Pancreas (tissue), 10 donors: ENCODE data around the gene TFE3. TPM values are rescaled to one million over a fixed set of nuclear protein-coding genes. Genes with fewer than 3 reads are reported as not detected.

Source experiments
- ATAC-seq, 4 donors: fragments of 200-7000 bp; cut with Tn5 transposase; one replicate each; pipeline versions ENCODE4 v1.8.0 to v1.9.1; 2020; ENCODE audit warnings: mild to moderate bottlenecking in 4 of 4, moderate library complexity in 4 of 4
- DNase-seq, 6 donors: peaks; one replicate each; pipeline ENCODE4 v3.0.0-alpha.2; 2020
- FAIRE-seq: peaks from 2 replicates; lab custom pipeline; 2012; peaks lifted over from hg19 to GRCh38; lab: Jason Lieb, UNC
- H3K27ac ChIP-seq, 4 donors: fragments of 200-600 bp; sonication (generic); 1 replicate in 3 of 4; 2 replicates in 1 of 4; pipeline versions ENCODE4 v1.5.0 to v1.8.0; 2020
- H3K27me3 ChIP-seq, 4 donors: fragments of 200-600 bp; one replicate each; pipeline ENCODE4 v1.8.0; 2021
- H3K36me3 ChIP-seq, 3 donors: fragments of 200-600 bp; sonication (generic) in 1 of 3; one replicate each; pipeline versions ENCODE4 v1.5.0 to v1.8.0; 2020 to 2021
- H3K4me1 ChIP-seq, 3 donors: fragments of 200-600 bp; one replicate each; pipeline ENCODE4 v1.8.0; 2021
- H3K4me3 ChIP-seq, 4 donors: fragments of 200-600 bp; sonication (generic) in 2 of 4; one replicate each; pipeline versions ENCODE4 v1.5.0 to v1.8.0; 2020 to 2021
- H3K9me3 ChIP-seq, 4 donors: fragments of 200-600 bp; one replicate each; pipeline ENCODE4 v1.8.0; 2021
- CTCF ChIP-seq, 4 donors: fragments of 200-600 bp; sonication (generic) in 3 of 4; IDR thresholded peaks; one replicate each; pipeline versions ENCODE4 v1.5.0 to v1.8.0; 2021; ENCODE audit warnings: antibody characterized with exemption in 4 of 4
- WGBS, 2 donors: extraction: QIAGEN DNeasy Blood & Tissue Kit; methylation state at CpG; one replicate each; pipeline ENCODE4 v1.1.7; 2013; 5-methylcytosine and 5-hydroxymethylcytosine counted together
- intact Hi-C, 3 donors: fragments of 100-400 bp; cut with DNase I; formaldehyde crosslinking; loops; one replicate each; pipeline versions ENCODE4 v1.11.1 to v1.14.2; 2022
- polyA plus RNA-seq, 2 donors: library from polyadenylated mRNA; stranded (reverse); fragments of 200-250 nt; gene quantifications; one replicate each; pipeline ENCODE4 v1.2.3, GENCODE V29; 2013
- total RNA-seq, 6 donors: library from RNA; stranded (reverse); fragmentation: NEBNext Ultra II Directional in 4 of 6; extraction: Animal tissue kit (Norgen Biotek cat#: 25700) in 4 of 6; gene quantifications; one replicate each; pipeline versions ENCODE4 v1.2.1 to v1.2.4, GENCODE V29; 2021 to 2023
- donor health status: healthy with polysubstance abuse.
- donor health status: DM: no; HTN: no; CAD: no; lungs with moderate emphysema.
- donor health status: DM: no; HTN: no; CAD: no.
- donor health status: control.
- donor health status: control.
- donor health status: Bipolar disorder and iron deficiency.
- donor health status: DM: yes; HTN: yes; CAD: no.
- donor health status: DM: no; HTN: no; CAD: no.
- donor health status: DM: no; HTN: no; CAD: no.
- donor health status: DM: yes; HTN: yes; CAD: no.

Gene TFE3
- total and polyA plus RNA-seq, 8 donors, result 8.5 to 20.6 (median 13.6) TPM

- no peaks in the 10 kb centered on the region for H3K36me3 ChIP-seq
- no peak for DNase-seq
- FAIRE-seq, result no peak
- ATAC-seq, result no peak
- 75 to 81% methylated on average over 5 of the region's 5 CpGs for WGBS, 2 donors
- H3K4me1 ChIP-seq, result no peaks in the 10 kb centered on the region
- H3K27me3 ChIP-seq, result no peaks in the 10 kb centered on the region
- no peaks in the 10 kb centered on the region for H3K9me3 ChIP-seq
- no peak overlapping the region for H3K27ac ChIP-seq
- no peak overlapping the region for H3K4me3 ChIP-seq
- TF ChIP-seq CTCF (IDR thresholded peaks at IDR 0.05), result no peak
- intact Hi-C loops, result no loop called here
Measured at GRCh38 chrX:49077941-49078340, 34.8 kb upstream of the TFE3 start.

GRCh38 chrX:49075347-49075746 is 32.2 kb upstream of the TFE3 start:
- ATAC-seq, result no peak
- Histone ChIP-seq H3K27ac (no peak overlapping the region), H3K36me3 (no peaks in the 10 kb centered on the region), H3K9me3 (no peaks in the 10 kb centered on the region), H3K27me3 (no peaks in the 10 kb centered on the region), H3K4me3 (no peak overlapping the region), H3K4me1 (no peaks in the 10 kb centered on the region)
- 85 to 86% methylated on average over 13 of the region's 13 CpGs for WGBS, 2 donors
- no peak for TF ChIP-seq CTCF (IDR thresholded peaks at IDR 0.05)
- no peak for DNase-seq
- FAIRE-seq, result no peak
- intact Hi-C loops, result no loop called here

- H3K27me3 ChIP-seq, result no peaks in the 10 kb centered on the region
- ATAC-seq (peak; percentile 88 to 95 (median 93)), DNase-seq (peak; percentile 87 to 94 (median 89)), FAIRE-seq (peak; percentile 73)
- no peaks in the 10 kb centered on the region for H3K9me3 ChIP-seq
- TF ChIP-seq CTCF (IDR thresholded peaks at IDR 0.05), result no peak
- intact Hi-C loops, result no loop called here
- no peaks in the 10 kb centered on the region for H3K4me1 ChIP-seq
- peak within 1 kb of the TSS in 2 of 4 donors; percentile 46 to 57 for H3K27ac ChIP-seq
- WGBS, 2 donors, result 7 to 42% methylated on average over 61 of the region's 61 CpGs
- peak within 1 kb of the TSS in 2 of 4 donors; percentile 37 to 44 for H3K4me3 ChIP-seq
- H3K36me3 ChIP-seq, result no peaks in the 10 kb centered on the region
Measured at GRCh38 chrX:49073601-49074575, 30.7 kb upstream of the TFE3 start, which contains the start of gene PRAF2. Gene PRAF2, minus strand, starts transcription at chrX:49074002. Its CDS starts 15 bp downstream, at chrX:49073987.

GRCh38 chrX:49072712-49073095 is 29.5 kb upstream of the TFE3 start:
- ATAC-seq (no peak), DNase-seq (no peak), FAIRE-seq (no peak)
- TF ChIP-seq CTCF (IDR thresholded peaks at IDR 0.05), result no peak
- Histone ChIP-seq H3K9me3 (no peaks in the 10 kb centered on the region), H3K27ac (no peak overlapping the region), H3K27me3 (no peaks in the 10 kb centered on the region), H3K4me3 (peak overlapping the region in 1 of 4 donors; percentile 44), H3K36me3 (no peaks in the 10 kb centered on the region), H3K4me1 (no peaks in the 10 kb centered on the region)
- intact Hi-C loops, result no loop called here
- 52 to 59% methylated on average over 9 to 10 of the region's 10 CpGs for WGBS, 2 donors
